Lower leg skin (tissue), 3 donors: ENCODE results near the gene ZDHHC7.

Experiments used
- POLR2A ChIP-seq, 2 donors: fragments of 450-650 bp; IDR thresholded peaks; one replicate each; pipeline ENCODE4 v1.6.1; 2016 to 2017; ENCODE audit warnings: antibody characterized with exemption in 2 of 2, mild to moderate bottlenecking in 1 of 2, moderate library complexity in 1 of 2
- TF ChIP-seq, protein P1 (sequence below), 3 donors: fragments of 450-650 bp; IDR thresholded peaks; one replicate each; pipeline ENCODE4 v1.5.1; 2016; ENCODE audit warnings: antibody characterized with exemption in 3 of 3, mild to moderate bottlenecking in 3 of 3, moderate library complexity in 2 of 3

DNA sequence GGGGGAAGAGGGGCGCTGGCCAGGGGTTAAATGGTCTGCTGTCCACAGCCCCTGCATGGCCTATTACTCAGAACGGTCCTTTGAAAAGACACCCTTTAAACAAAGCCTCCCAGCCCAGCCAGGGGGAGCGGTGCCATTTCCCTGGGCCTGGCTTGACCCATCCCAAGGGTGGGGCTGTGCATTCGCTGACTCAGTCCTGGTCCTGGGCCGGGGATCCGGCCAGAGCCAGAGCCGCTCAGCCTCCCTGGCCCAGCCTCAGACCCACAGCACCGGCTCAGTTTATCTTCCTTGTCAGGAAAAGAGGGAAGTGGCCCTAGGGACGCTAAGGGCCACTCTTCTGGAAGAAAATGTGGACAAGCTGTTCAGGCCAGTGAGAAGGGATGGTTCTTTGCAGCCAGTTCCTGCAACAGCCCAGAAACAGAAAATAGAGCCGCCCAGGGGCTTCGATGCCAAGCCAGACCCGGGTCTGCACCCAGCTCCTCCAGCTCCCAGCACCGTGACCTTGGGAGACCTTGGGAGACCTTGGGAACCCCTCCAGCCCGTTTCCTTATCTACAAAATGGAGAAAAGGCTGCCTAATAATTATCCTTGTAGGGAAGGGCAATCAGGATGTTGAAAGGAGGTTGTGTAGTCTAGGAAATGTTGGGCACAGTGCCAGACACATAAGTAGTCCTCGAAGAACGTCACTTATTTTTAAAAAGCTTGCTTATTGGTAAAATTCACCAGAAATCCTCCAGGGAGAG is 82.5 kb downstream of the ZDHHC7 start:
- TF ChIP-seq, protein P1, sequence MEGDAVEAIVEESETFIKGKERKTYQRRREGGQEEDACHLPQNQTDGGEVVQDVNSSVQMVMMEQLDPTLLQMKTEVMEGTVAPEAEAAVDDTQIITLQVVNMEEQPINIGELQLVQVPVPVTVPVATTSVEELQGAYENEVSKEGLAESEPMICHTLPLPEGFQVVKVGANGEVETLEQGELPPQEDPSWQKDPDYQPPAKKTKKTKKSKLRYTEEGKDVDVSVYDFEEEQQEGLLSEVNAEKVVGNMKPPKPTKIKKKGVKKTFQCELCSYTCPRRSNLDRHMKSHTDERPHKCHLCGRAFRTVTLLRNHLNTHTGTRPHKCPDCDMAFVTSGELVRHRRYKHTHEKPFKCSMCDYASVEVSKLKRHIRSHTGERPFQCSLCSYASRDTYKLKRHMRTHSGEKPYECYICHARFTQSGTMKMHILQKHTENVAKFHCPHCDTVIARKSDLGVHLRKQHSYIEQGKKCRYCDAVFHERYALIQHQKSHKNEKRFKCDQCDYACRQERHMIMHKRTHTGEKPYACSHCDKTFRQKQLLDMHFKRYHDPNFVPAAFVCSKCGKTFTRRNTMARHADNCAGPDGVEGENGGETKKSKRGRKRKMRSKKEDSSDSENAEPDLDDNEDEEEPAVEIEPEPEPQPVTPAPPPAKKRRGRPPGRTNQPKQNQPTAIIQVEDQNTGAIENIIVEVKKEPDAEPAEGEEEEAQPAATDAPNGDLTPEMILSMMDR (IDR thresholded peaks at IDR 0.05), result no peak
- no peak for TF ChIP-seq POLR2A (IDR thresholded peaks at IDR 0.05)
